ENCODE results near the gene USP6NL. TPM values are rescaled to one million over a fixed set of nuclear protein-coding genes. Genes with fewer than 3 reads are reported as not detected.

Gene USP6NL
- total and polyA plus RNA-seq, 4 donors: 24.6 to 30.8 (median 27.8) TPM

GRCh38 chr10:11578802-11579255, 32.6 kb downstream of the USP6NL start:
- no peak for DNase-seq (ENCODE audit: low read depth in 4 of 6, low spot score in 6 of 6)
- WGBS (ENCODE audit: insufficient coverage): no CpG with 5 or more reads among the region's 2 CpGs
- no peak overlapping the region for H3K4me3 ChIP-seq (ENCODE audit: low read depth, low read length)

GRCh38 chr10:11576092-11576809, 35.2 kb downstream of the USP6NL start:
- no peaks in the 10 kb centered on the region for H3K27me3 ChIP-seq (ENCODE audit: control insufficient read depth, insufficient read depth, low read length)
- no peak overlapping the region for H3K4me3 ChIP-seq (ENCODE audit: low read depth, low read length)
- DNase-seq (ENCODE audit: low read depth in 4 of 6, low spot score in 6 of 6): no peak
- no peaks in the 10 kb centered on the region for H3K36me3 ChIP-seq (ENCODE audit: control insufficient read depth, insufficient read depth, low read length)
- no peaks in the 10 kb centered on the region for H3K4me1 ChIP-seq (ENCODE audit: control insufficient read depth, insufficient read depth, low read length)
- WGBS (ENCODE audit: insufficient coverage): no CpG with 5 or more reads among the region's 6 CpGs
- H3K9me3 ChIP-seq (ENCODE audit: control insufficient read depth, insufficient read depth, low read length): no peaks in the 10 kb centered on the region
- H3K27ac ChIP-seq (ENCODE audit: low read depth, low read length): no peak overlapping the region

More at GRCh38 chr10:11578802-11579255, 32.6 kb downstream of the USP6NL start:
- Histone ChIP-seq H3K27ac (ENCODE audit: low read depth, low read length) (no peak overlapping the region), H3K36me3 (ENCODE audit: control insufficient read depth, insufficient read depth, low read length) (no peaks in the 10 kb centered on the region), H3K9me3 (ENCODE audit: control insufficient read depth, insufficient read depth, low read length) (no peaks in the 10 kb centered on the region), H3K4me1 (ENCODE audit: control insufficient read depth, insufficient read depth, low read length) (no peaks in the 10 kb centered on the region), H3K27me3 (ENCODE audit: control insufficient read depth, insufficient read depth, low read length) (no peaks in the 10 kb centered on the region)

DNA sequence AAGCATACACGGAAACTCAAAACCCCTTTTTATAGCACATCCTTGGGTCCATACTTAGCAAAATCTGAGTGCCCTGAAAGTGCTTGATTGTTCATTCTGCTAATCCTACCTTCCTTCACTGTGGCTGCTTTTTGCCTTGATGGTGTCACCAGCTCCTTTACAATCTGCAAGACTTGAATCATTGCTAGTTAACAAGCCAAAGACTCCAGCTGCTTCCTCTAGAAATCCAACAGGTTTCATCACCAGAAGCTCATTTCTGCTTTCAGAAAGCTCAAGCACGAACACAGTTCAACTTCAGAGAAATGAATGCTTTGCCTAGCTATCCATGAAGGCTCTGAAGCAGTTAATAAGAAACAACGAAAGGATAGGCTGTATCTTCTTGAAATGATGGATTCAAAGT, 38.0 kb downstream of the USP6NL start:
- 36% methylated on average over 2 of the region's 3 CpGs for WGBS (ENCODE audit: insufficient coverage)
- no peak overlapping the region for H3K4me3 ChIP-seq (ENCODE audit: low read depth, low read length)
- H3K9me3 ChIP-seq (ENCODE audit: control insufficient read depth, insufficient read depth, low read length): no peaks in the 10 kb centered on the region

GRCh38 chr10:11570751-11571150, 40.7 kb downstream of the USP6NL start:
- DNase-seq (ENCODE audit: low read depth in 4 of 6, low spot score in 6 of 6): no peak
- Histone ChIP-seq H3K36me3 (ENCODE audit: control insufficient read depth, insufficient read depth, low read length) (no peaks in the 10 kb centered on the region), H3K27me3 (ENCODE audit: control insufficient read depth, insufficient read depth, low read length) (no peaks in the 10 kb centered on the region), H3K27ac (ENCODE audit: low read depth, low read length) (no peak overlapping the region), H3K4me1 (ENCODE audit: control insufficient read depth, insufficient read depth, low read length) (no peaks in the 10 kb centered on the region), H3K9me3 (ENCODE audit: control insufficient read depth, insufficient read depth, low read length) (no peaks in the 10 kb centered on the region), H3K4me3 (ENCODE audit: low read depth, low read length) (no peak overlapping the region)
- WGBS (ENCODE audit: insufficient coverage): 83% methylated on average over 2 of the region's 5 CpGs

More for the DNA sequence above, 38.0 kb downstream of the USP6NL start:
- H3K4me1 ChIP-seq (ENCODE audit: control insufficient read depth, insufficient read depth, low read length): no peaks in the 10 kb centered on the region
- DNase-seq (ENCODE audit: low read depth in 4 of 6, low spot score in 6 of 6): peak in 4 of 6 donors; percentile 6 to 76 (median 40)
- H3K36me3 ChIP-seq (ENCODE audit: control insufficient read depth, insufficient read depth, low read length): no peaks in the 10 kb centered on the region
- H3K27ac ChIP-seq (ENCODE audit: low read depth, low read length): no peak overlapping the region
- H3K27me3 ChIP-seq (ENCODE audit: control insufficient read depth, insufficient read depth, low read length): no peaks in the 10 kb centered on the region

- Histone ChIP-seq H3K27me3 (ENCODE audit: control insufficient read depth, insufficient read depth, low read length) (no peaks in the 10 kb centered on the region), H3K27ac (ENCODE audit: low read depth, low read length) (no peak overlapping the region), H3K4me1 (ENCODE audit: control insufficient read depth, insufficient read depth, low read length) (no peaks in the 10 kb centered on the region), H3K9me3 (ENCODE audit: control insufficient read depth, insufficient read depth, low read length) (no peaks in the 10 kb centered on the region), H3K36me3 (ENCODE audit: control insufficient read depth, insufficient read depth, low read length) (no peaks in the 10 kb centered on the region), H3K4me3 (ENCODE audit: low read depth, low read length) (no peak overlapping the region)
- peak in 2 of 6 donors; percentile 36 to 74 for DNase-seq (ENCODE audit: low read depth in 4 of 6, low spot score in 6 of 6)
- WGBS (ENCODE audit: insufficient coverage): 94% methylated on average over 5 of the region's 6 CpGs
These were observed 42.0 kb downstream of the USP6NL start for GRCh38 chr10:11569471-11569870.

GRCh38 chr10:11568578-11568977, 42.9 kb downstream of the USP6NL start:
- Histone ChIP-seq H3K27ac (ENCODE audit: low read depth, low read length) (no peak overlapping the region), H3K27me3 (ENCODE audit: control insufficient read depth, insufficient read depth, low read length) (no peaks in the 10 kb centered on the region), H3K36me3 (ENCODE audit: control insufficient read depth, insufficient read depth, low read length) (no peaks in the 10 kb centered on the region), H3K9me3 (ENCODE audit: control insufficient read depth, insufficient read depth, low read length) (no peaks in the 10 kb centered on the region), H3K4me1 (ENCODE audit: control insufficient read depth, insufficient read depth, low read length) (no peaks in the 10 kb centered on the region), H3K4me3 (ENCODE audit: low read depth, low read length) (no peak overlapping the region)
- no CpG with 5 or more reads among the region's 1 CpG for WGBS (ENCODE audit: insufficient coverage)
- DNase-seq (ENCODE audit: low read depth in 4 of 6, low spot score in 6 of 6): no peak

DNA sequence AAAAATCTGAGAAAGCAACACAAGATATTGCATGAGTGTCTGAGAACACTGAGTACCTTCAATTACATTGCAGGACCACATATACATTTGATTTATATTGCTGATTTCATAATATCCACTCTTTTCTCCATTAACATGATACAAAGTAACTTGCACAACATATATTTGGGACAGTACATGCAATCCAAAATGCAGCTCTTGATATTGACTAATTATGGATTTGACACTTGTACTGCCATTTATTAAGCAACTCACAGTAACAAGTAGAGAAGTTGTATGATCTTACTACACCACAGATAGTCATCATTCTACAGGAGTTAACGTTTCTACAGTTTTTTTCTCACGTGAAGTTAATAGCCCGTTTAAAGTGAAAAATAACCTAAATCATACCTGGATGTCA, 46.7 kb downstream of the USP6NL start:
- Histone ChIP-seq H3K4me3 (ENCODE audit: low read depth, low read length) (no peak overlapping the region), H3K27me3 (ENCODE audit: control insufficient read depth, insufficient read depth, low read length) (no peaks in the 10 kb centered on the region), H3K27ac (ENCODE audit: low read depth, low read length) (no peak overlapping the region), H3K9me3 (ENCODE audit: control insufficient read depth, insufficient read depth, low read length) (no peaks in the 10 kb centered on the region), H3K4me1 (ENCODE audit: control insufficient read depth, insufficient read depth, low read length) (no peaks in the 10 kb centered on the region), H3K36me3 (ENCODE audit: control insufficient read depth, insufficient read depth, low read length) (no peaks in the 10 kb centered on the region)
- WGBS (ENCODE audit: insufficient coverage): no CpG with 5 or more reads among the region's 3 CpGs
- DNase-seq (ENCODE audit: low read depth in 4 of 6, low spot score in 6 of 6): no peak

- DNase-seq (ENCODE audit: low read depth in 4 of 6, low spot score in 6 of 6): peak in 1 of 6 donors; percentile 70
These were observed 47.5 kb downstream of the USP6NL start for GRCh38 chr10:11563936-11564335.

DNA sequence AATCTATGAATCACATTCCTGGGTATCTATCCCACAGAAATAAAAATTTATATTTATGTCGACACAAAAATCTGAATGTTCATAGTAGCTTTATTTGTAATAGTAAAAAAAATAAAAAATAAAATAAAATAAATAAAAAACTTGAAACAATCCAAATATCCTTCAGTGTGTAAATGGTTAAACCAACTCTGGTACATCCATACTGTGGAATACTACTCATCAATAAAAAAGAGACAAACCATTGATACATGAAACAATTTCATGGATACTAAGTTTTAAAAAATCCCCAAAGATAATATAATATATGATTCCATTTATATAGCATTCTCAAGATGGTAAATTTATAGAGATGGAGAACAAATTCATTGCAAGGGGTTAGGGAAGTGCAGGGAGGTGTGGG, 48.6 kb downstream of the USP6NL start:
- DNase-seq (ENCODE audit: low read depth in 4 of 6, low spot score in 6 of 6): no peak
- no CpG with 5 or more reads among the region's 1 CpG for WGBS (ENCODE audit: insufficient coverage)
- Histone ChIP-seq H3K27me3 (ENCODE audit: control insufficient read depth, insufficient read depth, low read length) (no peaks in the 10 kb centered on the region), H3K4me1 (ENCODE audit: control insufficient read depth, insufficient read depth, low read length) (no peaks in the 10 kb centered on the region), H3K27ac (ENCODE audit: low read depth, low read length) (no peak overlapping the region), H3K36me3 (ENCODE audit: control insufficient read depth, insufficient read depth, low read length) (no peaks in the 10 kb centered on the region), H3K4me3 (ENCODE audit: low read depth, low read length) (no peak overlapping the region), H3K9me3 (ENCODE audit: control insufficient read depth, insufficient read depth, low read length) (no peaks in the 10 kb centered on the region)

More at GRCh38 chr10:11563936-11564335, 47.5 kb downstream of the USP6NL start:
- H3K27me3 ChIP-seq (ENCODE audit: control insufficient read depth, insufficient read depth, low read length): no peaks in the 10 kb centered on the region
- H3K36me3 ChIP-seq (ENCODE audit: control insufficient read depth, insufficient read depth, low read length): no peaks in the 10 kb centered on the region
- WGBS (ENCODE audit: insufficient coverage): no CpG with 5 or more reads among the region's 2 CpGs
- no peak overlapping the region for H3K27ac ChIP-seq (ENCODE audit: low read depth, low read length)
- no peaks in the 10 kb centered on the region for H3K9me3 ChIP-seq (ENCODE audit: control insufficient read depth, insufficient read depth, low read length)
- H3K4me3 ChIP-seq (ENCODE audit: low read depth, low read length): no peak overlapping the region
- no peaks in the 10 kb centered on the region for H3K4me1 ChIP-seq (ENCODE audit: control insufficient read depth, insufficient read depth, low read length)

DNA sequence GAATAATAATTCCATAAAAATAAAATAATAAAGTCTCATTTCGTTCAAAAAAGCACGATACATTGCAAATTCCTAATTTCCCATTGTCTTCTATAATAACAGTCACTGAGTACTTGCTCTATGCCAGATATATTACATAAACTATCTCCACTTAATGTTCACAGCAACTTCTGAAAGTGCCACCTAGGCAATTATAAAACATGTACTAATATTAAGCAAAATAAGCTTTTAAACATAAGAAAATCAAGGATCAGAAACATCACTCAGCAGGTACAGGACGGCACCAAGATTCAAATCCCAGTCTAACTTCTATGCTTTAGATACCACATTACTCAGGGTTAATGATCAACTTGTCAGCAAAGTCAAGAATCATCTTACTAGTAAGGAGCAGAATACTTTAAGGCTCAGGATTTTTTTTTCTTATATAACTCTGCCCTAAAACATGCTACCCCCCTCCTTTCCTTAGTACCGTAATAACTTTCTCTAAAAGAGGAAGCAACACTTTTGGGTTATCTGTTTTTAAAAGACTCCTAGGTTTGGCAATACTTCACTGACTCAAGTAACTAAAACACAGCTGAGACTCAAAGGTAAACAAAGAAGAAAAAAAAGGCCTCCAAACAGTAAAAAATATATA, 51.3 kb downstream of the USP6NL start:
- Histone ChIP-seq H3K27me3 (ENCODE audit: control insufficient read depth, insufficient read depth, low read length) (no peaks in the 10 kb centered on the region), H3K36me3 (ENCODE audit: control insufficient read depth, insufficient read depth, low read length) (no peaks in the 10 kb centered on the region), H3K9me3 (ENCODE audit: control insufficient read depth, insufficient read depth, low read length) (peaks cover 6% of the 10 kb centered on the region), H3K27ac (ENCODE audit: low read depth, low read length) (no peak overlapping the region), H3K4me1 (ENCODE audit: control insufficient read depth, insufficient read depth, low read length) (no peaks in the 10 kb centered on the region), H3K4me3 (ENCODE audit: low read depth, low read length) (no peak overlapping the region)
- DNase-seq (ENCODE audit: low read depth in 4 of 6, low spot score in 6 of 6): no peak
- WGBS (ENCODE audit: insufficient coverage): 94% methylated on average over 3 of the region's 4 CpGs

All from spinal cord (tissue), 10 donors.